K562 (cell line): Measurements from ENCODE around the gene CDHR2.

Experiments
- ARID2 ChIP-seq: fragments of 450-650 bp; IDR thresholded peaks from 2 replicates; pipeline ENCODE4 v1.6.1; 2017; ENCODE audit warnings: antibody characterized with exemption, mild to moderate bottlenecking
- CREB5 ChIP-seq: fragments of 250-450 bp; sonication (Bioruptor Pico); IDR thresholded peaks from 2 replicates; pipeline ENCODE4 v1.5.0; 2020; ENCODE audit warnings: mild to moderate bottlenecking
- FOS ChIP-seq: IDR thresholded peaks from 3 replicates; pipeline ENCODE4 v1.6.1; 2011; ENCODE audit not compliant: insufficient read length; ENCODE audit errors: extremely low read depth
- MAZ ChIP-seq, 2 experiments: fragments of 450-650 bp in 1 of 2; sonication (generic) in 1 of 2; formaldehyde crosslinking; IDR thresholded peaks in 1 of 2; conservative IDR thresholded peaks in 1 of 2; 2 replicates each; pipeline versions ENCODE4 v1.4.0 to v1.5.0; 2020; ENCODE audit warnings: mild to moderate bottlenecking in 1 of 2, missing genetic modification reagents in 1 of 2
- NR3C1 ChIP-seq: sonication (generic); formaldehyde crosslinking; IDR thresholded peaks from 2 replicates; pipeline ENCODE4 v1.8.1; 2022; ENCODE audit warnings: missing genetic modification reagents
- PHF8 ChIP-seq: fragments of 200-600 bp; sonication (generic); IDR thresholded peaks from 2 replicates; pipeline ENCODE4 v1.6.1; 2012; ENCODE audit warnings: mixed run types, mild to moderate bottlenecking, inconsistent platforms, low read length, moderate library complexity, borderline replicate concordance
- PRMT5 ChIP-seq: sonication (generic); formaldehyde crosslinking; IDR thresholded peaks from 2 replicates; pipeline ENCODE4 v1.5.0; 2020; ENCODE audit warnings: missing genetic modification reagents
- SRSF7 ChIP-seq: fragments of 200-400 bp; formaldehyde crosslinking; optimal IDR thresholded peaks from 2 replicates; pipeline ENCODE3; 2017; ENCODE audit warnings: mild to moderate bottlenecking, low read depth, low read length
- TRIM24 ChIP-seq, 2 experiments: fragments of 450-650 bp; IDR thresholded peaks; 2 replicates each; pipeline ENCODE4 v1.6.1; 2016
- ZEB2 ChIP-seq: fragments of 450-650 bp; IDR thresholded peaks from 2 replicates; pipeline ENCODE4 v1.6.1; 2016
- ZNF274 ChIP-seq: IDR thresholded peaks from 2 replicates; pipeline ENCODE4 v1.6.1; 2011; ENCODE audit warnings: low read depth, mild to moderate bottlenecking, low read length, moderate library complexity, borderline replicate concordance
- TF ChIP-seq, protein P1 (sequence below): sonication (generic); formaldehyde crosslinking; IDR thresholded peaks from 2 replicates; pipeline ENCODE4 v1.9.0; 2022; ENCODE audit warnings: mild to moderate bottlenecking, missing genetic modification reagents

DNA sequence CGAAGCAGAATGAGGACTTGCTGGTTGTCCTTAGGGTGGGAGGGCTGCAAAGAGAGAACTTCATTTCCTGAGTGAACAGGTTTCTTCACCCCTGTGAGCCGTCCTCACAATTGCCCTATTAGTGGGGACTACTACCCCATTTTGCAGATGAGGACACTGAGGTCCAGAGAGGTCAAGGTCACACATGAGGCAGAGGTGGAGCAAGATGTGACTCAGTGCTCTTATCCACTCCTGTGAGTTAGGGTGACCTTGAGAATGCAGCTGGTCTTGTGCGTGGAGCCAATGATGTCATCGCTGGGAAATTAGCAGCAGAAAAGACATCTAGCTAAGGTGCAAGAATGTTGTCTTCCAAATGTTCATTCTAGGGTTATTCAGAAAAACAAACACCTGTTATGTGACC lies 33.9 kb downstream of the CDHR2 start:
- TF ChIP-seq, protein P1, sequence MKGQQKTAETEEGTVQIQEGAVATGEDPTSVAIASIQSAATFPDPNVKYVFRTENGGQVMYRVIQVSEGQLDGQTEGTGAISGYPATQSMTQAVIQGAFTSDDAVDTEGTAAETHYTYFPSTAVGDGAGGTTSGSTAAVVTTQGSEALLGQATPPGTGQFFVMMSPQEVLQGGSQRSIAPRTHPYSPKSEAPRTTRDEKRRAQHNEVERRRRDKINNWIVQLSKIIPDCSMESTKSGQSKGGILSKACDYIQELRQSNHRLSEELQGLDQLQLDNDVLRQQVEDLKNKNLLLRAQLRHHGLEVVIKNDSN (CRISPR knock-in tag) = no peak
- TF ChIP-seq MAZ (CRISPR knock-in tag; conservative IDR thresholded peaks at IDR 0.05 in 1 of 2, IDR thresholded peaks at IDR 0.05 in 1 of 2) (no peak), NR3C1 (CRISPR knock-in tag) (no peak), FOS (no peak), ZEB2 (no peak), TRIM24 (IDR thresholded peaks at IDR 0.05) (no peak), ARID2 (no peak), PRMT5 (CRISPR knock-in tag) (no peak), CREB5 (CRISPR knock-in tag) (no peak), PHF8 (no peak), ZNF274 (no peak), SRSF7 (no peak)
